Hypothalamus (tissue), 51 donors: ENCODE results near the gene KIF26A.

Experiments
- DNase-seq, 51 donors: peaks; one replicate each; lab custom pipeline; 2025; lab: John Stamatoyannopoulos, UW

The KIF26A gene

GRCh38 chr14:104141621-104142091 lies 3.3 kb downstream of the KIF26A start:
- DNase-seq = no peak

GRCh38 chr14:104142136-104142945 lies 4.0 kb downstream of the KIF26A start:
- no peak for DNase-seq

GRCh38 chr14:104142946-104143470 lies 4.6 kb downstream of the KIF26A start:
- no peak for DNase-seq

GRCh38 chr14:104143521-104144452 lies 5.4 kb downstream of the KIF26A start:
- no peak for DNase-seq

GRCh38 chr14:104144453-104144790 lies 6.0 kb downstream of the KIF26A start:
- no peak for DNase-seq

GRCh38 chr14:104144911-104145825 lies 6.8 kb downstream of the KIF26A start:
- no peak for DNase-seq

- no peak for DNase-seq
Measured at GRCh38 chr14:104145826-104146601, 7.6 kb downstream of the KIF26A start.

GRCh38 chr14:104146651-104147345 lies 8.4 kb downstream of the KIF26A start:
- no peak for DNase-seq

- DNase-seq = no peak
Measured at GRCh38 chr14:104147346-104148125, 9.1 kb downstream of the KIF26A start.

GRCh38 chr14:104148433-104149277 lies 10.3 kb downstream of the KIF26A start:
- no peak for DNase-seq

- no peak for DNase-seq
Measured at GRCh38 chr14:104149278-104149595, 10.8 kb downstream of the KIF26A start.

- DNase-seq = no peak
Measured at GRCh38 chr14:104149617-104150135, 11.3 kb downstream of the KIF26A start.

GRCh38 chr14:104150136-104151025 lies 12.0 kb downstream of the KIF26A start:
- DNase-seq = no peak

- no peak for DNase-seq
Measured at GRCh38 chr14:104151026-104151381, 12.6 kb downstream of the KIF26A start.

GRCh38 chr14:104151566-104152245 lies 13.3 kb downstream of the KIF26A start:
- no peak for DNase-seq

- no peak for DNase-seq
Measured at GRCh38 chr14:104152246-104152575, 13.8 kb downstream of the KIF26A start.
